Transverse colon (tissue), 4 donors: ENCODE data around the gene DPM2. TPM values are rescaled to one million over a fixed set of nuclear protein-coding genes. Genes with fewer than 3 reads are reported as not detected.

Experiments used
- DNase-seq: peaks from one replicate; pipeline ENCODE4 v3.0.0-alpha.2; 2019
- H3K27ac ChIP-seq, 4 donors: fragments of 200-600 bp; sonication (generic); 2 replicates each; pipeline ENCODE4 v1.5.1; 2016 to 2018; ENCODE audit warnings: inconsistent platforms in 4 of 4
- H3K27me3 ChIP-seq: fragments of 200-600 bp; sonication (generic); 2 replicates; pipeline ENCODE4 v1.5.1; 2017; ENCODE audit warnings: inconsistent platforms
- H3K36me3 ChIP-seq, 4 donors: fragments of 200-600 bp; sonication (generic); 2 replicates each; pipeline ENCODE4 v1.5.1; 2017 to 2019; ENCODE audit warnings: inconsistent platforms in 4 of 4
- H3K4me1 ChIP-seq, 4 donors: fragments of 200-600 bp; sonication (generic); 2 replicates each; pipeline ENCODE4 v1.5.1; 2017 to 2020; ENCODE audit warnings: inconsistent platforms in 4 of 4
- H3K4me3 ChIP-seq, 4 donors: fragments of 200-600 bp; sonication (generic); 1 replicate in 1 of 4; 2 replicates in 3 of 4; pipeline versions ENCODE4 v1.5.1 to v1.6.1; 2017 to 2019; ENCODE audit warnings: inconsistent platforms in 4 of 4
- H3K9me3 ChIP-seq, 2 donors: fragments of 200-600 bp; sonication (generic); 2 replicates each; pipeline ENCODE4 v1.5.1; 2017 to 2019; ENCODE audit warnings: inconsistent platforms in 2 of 2
- EP300 ChIP-seq: sonication (generic); formaldehyde crosslinking; IDR thresholded peaks from one replicate; pipeline ENCODE4 v1.6.1; 2017; ENCODE audit warnings: antibody characterized with exemption, low read depth
- POLR2A ChIP-seq: fragments of 450-650 bp; IDR thresholded peaks from one replicate; pipeline ENCODE4 v1.6.1; 2016; ENCODE audit warnings: antibody characterized with exemption, mild to moderate bottlenecking, moderate library complexity
- POLR2AphosphoS5 ChIP-seq, 3 donors: sonication (generic); formaldehyde crosslinking; IDR thresholded peaks; one replicate each; pipeline ENCODE4 v1.6.1; 2016; ENCODE audit warnings: antibody characterized with exemption in 3 of 3
- WGBS, 2 donors: methylation state at CpG; one replicate each; pipeline ENCODE4 v1.1.5; 2018; ENCODE audit warnings: low coverage in 1 of 2; 5-methylcytosine and 5-hydroxymethylcytosine counted together
- in situ Hi-C, 4 donors: fragments of 200-750 bp; cut with MboI; loops; one replicate each; pipeline versions ENCODE4 v1.15.0 to v1.15.1; 2017; ENCODE audit warnings: low sequenced_read_pairs in 3 of 4, low pct_ligation_motif_present in 1 of 4, low pct_unique_long_range_greater_than_20kb in 1 of 4
- intact Hi-C: fragments of 100-400 bp; cut with DNase I; formaldehyde crosslinking; loops from one replicate; pipeline ENCODE4 v1.15.1; 2023; ENCODE audit warnings: low total_unique reads
- total RNA-seq, 4 donors: library from RNA; depleted of rRNA; stranded (reverse); fragments of >200 nt; gene quantifications; one replicate each; pipeline ENCODE4 v1.1.0, GENCODE V29; 2016
- TF ChIP-seq, protein P1 (sequence below), 5 experiments: fragments of 200-600 bp in 3 of 5; fragments of 450-650 bp in 2 of 5; sonication (generic) in 3 of 5; IDR thresholded peaks; 1 replicate in 2 of 5; 2 replicates in 3 of 5; pipeline ENCODE4 v1.5.1; 2016 to 2017; ENCODE audit warnings: antibody characterized with exemption in 5 of 5, inconsistent platforms in 3 of 5, mild to moderate bottlenecking in 2 of 5, moderate library complexity in 1 of 5

Gene DPM2
- total RNA-seq, 4 donors from 2014 or later: 20.6 to 249 (median 26.3) TPM

DNA sequence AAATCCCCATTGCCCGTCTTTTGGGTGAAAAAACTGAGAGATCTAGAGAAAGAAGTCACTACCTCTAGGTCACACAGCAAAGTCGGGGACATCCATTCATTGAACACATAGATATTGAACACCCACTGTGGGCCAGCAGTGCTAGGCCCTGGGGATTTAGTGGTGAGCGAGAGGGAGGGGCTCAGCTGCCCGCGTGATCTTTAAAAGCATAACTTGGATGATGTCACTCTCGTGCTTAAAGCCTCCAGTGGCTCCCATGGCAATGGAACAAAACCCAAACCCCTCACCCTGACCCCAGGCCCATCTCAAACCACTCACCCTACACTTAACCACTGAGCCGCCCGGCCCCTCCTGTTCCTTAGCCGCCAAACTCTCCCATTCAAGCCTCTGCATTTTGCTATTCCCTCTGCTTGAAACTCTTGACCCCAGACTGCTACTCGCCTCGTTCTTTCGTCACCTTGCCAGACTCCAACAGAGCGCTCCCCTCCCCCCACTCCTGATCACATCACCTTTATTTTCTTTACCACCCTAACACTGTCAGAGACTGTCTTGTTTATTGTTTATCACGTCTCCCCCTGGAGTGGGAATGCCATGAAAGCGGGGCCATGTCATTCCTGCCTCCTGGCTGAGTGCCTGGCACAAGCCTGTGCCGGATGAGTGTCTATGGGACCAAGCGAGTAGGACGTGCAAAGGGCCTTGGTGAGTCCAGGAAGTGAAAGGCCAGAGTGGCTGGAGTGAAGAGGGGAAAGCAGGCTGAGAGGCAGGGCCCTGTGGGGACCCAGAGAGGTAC, 6.4 kb downstream of the DPM2 start:
- intact Hi-C loops: no loop called here
- peak overlapping the region in 3 of 4 donors; percentile 34 to 53 (median 42) for H3K4me3 ChIP-seq
- WGBS, 2 donors: 20 to 36% methylated on average over 12 to 18 of the region's 18 CpGs
- peaks cover 14 to 44% (median 39%) of the 10 kb centered on the region in 4 donors for H3K4me1 ChIP-seq
- in situ Hi-C loops: no loop called here
- H3K9me3 ChIP-seq: no peaks in the 10 kb centered on the region
- H3K27me3 ChIP-seq: peaks cover 43% of the 10 kb centered on the region
- no peak for DNase-seq
- peak overlapping the region in 1 of 4 donors; percentile 18 for H3K27ac ChIP-seq
- H3K36me3 ChIP-seq: no peaks in the 10 kb centered on the region
- TF ChIP-seq POLR2A: no peak
- TF ChIP-seq POLR2AphosphoS5 (IDR thresholded peaks at IDR 0.05): no peak
- TF ChIP-seq, protein P1, sequence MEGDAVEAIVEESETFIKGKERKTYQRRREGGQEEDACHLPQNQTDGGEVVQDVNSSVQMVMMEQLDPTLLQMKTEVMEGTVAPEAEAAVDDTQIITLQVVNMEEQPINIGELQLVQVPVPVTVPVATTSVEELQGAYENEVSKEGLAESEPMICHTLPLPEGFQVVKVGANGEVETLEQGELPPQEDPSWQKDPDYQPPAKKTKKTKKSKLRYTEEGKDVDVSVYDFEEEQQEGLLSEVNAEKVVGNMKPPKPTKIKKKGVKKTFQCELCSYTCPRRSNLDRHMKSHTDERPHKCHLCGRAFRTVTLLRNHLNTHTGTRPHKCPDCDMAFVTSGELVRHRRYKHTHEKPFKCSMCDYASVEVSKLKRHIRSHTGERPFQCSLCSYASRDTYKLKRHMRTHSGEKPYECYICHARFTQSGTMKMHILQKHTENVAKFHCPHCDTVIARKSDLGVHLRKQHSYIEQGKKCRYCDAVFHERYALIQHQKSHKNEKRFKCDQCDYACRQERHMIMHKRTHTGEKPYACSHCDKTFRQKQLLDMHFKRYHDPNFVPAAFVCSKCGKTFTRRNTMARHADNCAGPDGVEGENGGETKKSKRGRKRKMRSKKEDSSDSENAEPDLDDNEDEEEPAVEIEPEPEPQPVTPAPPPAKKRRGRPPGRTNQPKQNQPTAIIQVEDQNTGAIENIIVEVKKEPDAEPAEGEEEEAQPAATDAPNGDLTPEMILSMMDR (IDR thresholded peaks at IDR 0.05): no peak

DNA sequence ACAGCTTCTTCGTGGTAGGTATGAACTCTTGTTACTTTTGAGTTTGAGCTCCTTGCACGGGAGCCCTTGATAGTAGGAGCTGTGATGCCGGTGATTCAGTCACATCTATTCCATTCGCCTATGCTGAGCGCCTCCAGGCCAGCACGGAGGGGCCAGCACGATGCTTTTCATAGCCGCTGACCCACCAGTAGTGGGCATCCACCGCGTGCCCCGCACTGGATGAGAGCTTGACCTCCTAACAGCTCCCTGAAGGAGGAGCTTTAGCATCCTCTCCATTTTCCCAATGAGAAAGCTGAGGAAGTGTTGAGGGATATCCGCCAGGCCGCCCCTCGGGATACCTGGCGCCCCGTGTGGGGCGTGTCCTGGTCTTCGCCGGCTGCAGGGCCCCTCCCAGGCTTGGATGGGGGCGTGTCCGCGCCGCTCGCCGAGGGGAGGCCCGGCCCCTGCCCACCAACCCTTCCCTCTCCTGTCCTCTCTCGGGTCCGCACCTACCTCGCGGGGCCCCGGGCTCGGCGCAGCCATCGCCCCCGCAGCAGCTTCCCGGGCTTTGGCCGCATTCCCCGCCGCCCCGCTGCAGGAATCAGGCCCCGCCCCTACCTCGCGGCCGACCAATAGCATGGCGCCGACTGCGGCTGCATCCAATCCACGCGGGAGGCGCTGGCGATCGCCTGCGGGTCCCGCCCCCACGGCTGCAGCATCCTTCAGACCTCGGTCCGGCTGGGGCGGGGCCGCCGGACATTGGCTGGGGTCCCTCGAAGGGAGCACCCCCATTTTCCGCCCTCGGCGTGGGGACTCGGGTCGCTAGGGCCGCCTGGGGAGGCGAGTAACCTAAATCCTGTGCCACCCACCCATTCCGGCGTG, 7.2 kb downstream of the DPM2 start, which contains the start of gene PIP5KL1:
TSS of gene PIP5KL1 (minus strand) at position 547 of the 861 bp plus-strand sequence. CDS start at position 522, 25 bp downstream.
- intact Hi-C loops (no loop called here), in situ Hi-C loops (no loop called here)
- Histone ChIP-seq H3K27ac (peak within 1 kb of the TSS in 1 of 4 donors; percentile 18), H3K36me3 (no peaks in the 10 kb centered on the region), H3K4me3 (peak within 1 kb of the TSS in 3 of 4 donors; percentile 34 to 53 (median 42)), H3K9me3 (no peaks in the 10 kb centered on the region), H3K27me3 (peaks cover 51% of the 10 kb centered on the region), H3K4me1 (peaks cover 14 to 40% (median 33%) of the 10 kb centered on the region in 4 donors)
- no peak for TF ChIP-seq POLR2A
- TF ChIP-seq POLR2AphosphoS5 (IDR thresholded peaks at IDR 0.05): peak in 2 of 3 donors; percentile 7 to 24
- peak; percentile 79 for DNase-seq
- WGBS, 2 donors: 2% methylated on average over 44 of the region's 70 CpGs; no CpG with 5 or more reads in 1 of the 2 donors

DNA sequence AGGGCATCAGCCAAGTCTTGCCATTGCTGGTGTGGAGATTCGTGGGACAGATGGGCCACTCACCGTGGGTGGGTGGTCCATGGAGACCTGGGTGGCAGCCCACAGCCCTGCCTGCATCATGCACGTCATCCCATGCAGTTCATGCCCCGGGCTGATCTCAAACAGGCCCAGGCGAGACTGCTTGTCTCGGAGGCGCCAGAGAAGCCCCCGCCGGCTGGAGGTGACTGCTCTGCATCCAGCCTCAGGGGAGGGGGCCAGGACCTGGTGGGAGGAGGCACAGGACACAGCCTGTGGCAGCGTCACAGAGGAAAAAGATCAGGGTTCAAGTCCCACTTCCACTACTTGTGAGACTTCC, 8.1 kb downstream of the DPM2 start:
- TF ChIP-seq POLR2A: no peak
- no peak for TF ChIP-seq EP300
- no peak for TF ChIP-seq POLR2AphosphoS5 (IDR thresholded peaks at IDR 0.05)
- TF ChIP-seq, protein P1 (IDR thresholded peaks at IDR 0.05): no peak
- Histone ChIP-seq H3K36me3 (no peaks in the 10 kb centered on the region), H3K4me3 (no peak overlapping the region), H3K9me3 (no peaks in the 10 kb centered on the region), H3K27ac (no peak overlapping the region), H3K27me3 (peaks cover 60% of the 10 kb centered on the region), H3K4me1 (peaks cover 14 to 40% (median 32%) of the 10 kb centered on the region in 4 donors)
- in situ Hi-C loops: loop anchor here in 2 of 4 donors (10.0 kb wide), 1 partner anchor 335 kb away; no protein-coding TSS in a partner anchor
- intact Hi-C loops: no loop called here
- WGBS, 2 donors: 60 to 67% methylated on average over 1 to 9 of the region's 10 CpGs
- no peak for DNase-seq

DNA sequence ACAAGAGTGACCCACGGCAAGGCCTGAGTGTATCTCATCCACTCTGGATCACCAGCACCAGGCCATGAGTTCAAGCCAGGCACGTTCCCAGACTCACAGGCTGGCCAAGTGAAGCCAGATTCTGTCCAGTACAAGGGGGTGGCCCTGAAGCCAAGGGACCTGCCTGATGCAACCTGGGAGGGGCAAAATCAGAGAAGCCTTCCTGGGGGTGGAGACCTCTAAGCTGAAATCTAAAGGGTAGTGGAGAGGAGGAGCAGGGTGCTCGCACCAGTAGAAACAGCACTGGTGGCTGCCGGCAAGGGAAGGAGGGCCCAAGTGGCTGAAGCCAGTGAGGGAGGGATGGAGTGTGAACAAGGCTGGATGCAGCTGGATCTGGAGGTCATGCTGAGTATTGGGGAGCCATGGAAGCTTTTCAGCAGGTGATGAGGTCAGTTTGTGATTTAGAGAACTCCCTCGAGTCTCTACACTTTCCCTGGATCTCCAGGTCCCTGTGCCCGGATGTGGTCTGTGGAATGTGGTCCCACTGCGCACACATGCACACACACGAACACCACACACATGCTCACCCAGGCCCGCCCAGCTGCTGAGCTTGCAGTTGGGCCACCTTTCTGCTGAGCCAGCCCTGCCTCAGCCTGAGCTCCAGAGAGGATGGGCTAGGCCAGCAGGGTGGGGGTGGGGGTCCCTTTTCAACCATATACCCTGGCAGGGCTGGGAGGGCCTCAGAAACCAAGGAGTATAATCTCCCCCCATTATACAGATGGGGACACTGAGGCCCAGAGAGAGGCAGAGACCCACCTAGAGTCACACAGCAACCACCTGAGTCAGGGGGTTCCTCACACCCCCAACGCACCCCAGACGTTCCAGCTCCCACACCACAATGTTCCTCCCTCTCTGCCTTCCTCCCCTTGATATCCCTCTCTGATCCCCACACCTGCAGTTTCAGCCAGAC, 8.7 kb downstream of the DPM2 start:
- Histone ChIP-seq H3K27me3 (peaks cover 63% of the 10 kb centered on the region), H3K9me3 (no peaks in the 10 kb centered on the region), H3K4me3 (no peak overlapping the region), H3K27ac (no peak overlapping the region), H3K36me3 (no peaks in the 10 kb centered on the region), H3K4me1 (peaks cover 14 to 40% (median 32%) of the 10 kb centered on the region in 4 donors)
- in situ Hi-C loops (loop anchor here in 2 of 4 donors (10.0 kb wide), 1 partner anchor 334 kb away; no protein-coding TSS in a partner anchor), intact Hi-C loops (no loop called here)
- TF ChIP-seq, protein P1 (IDR thresholded peaks at IDR 0.05): no peak
- no peak for TF ChIP-seq EP300
- TF ChIP-seq POLR2AphosphoS5 (IDR thresholded peaks at IDR 0.05): no peak
- no peak for TF ChIP-seq POLR2A
- 20 to 65% methylated on average over 1 to 11 of the region's 11 CpGs for WGBS, 2 donors
- no peak for DNase-seq
